ENCODE results near the gene SULF2.

GRCh38 chr20:47782920-47783552 lies 2.2 kb downstream of the SULF2 start:
- TF ChIP-seq CTCF (conservative IDR thresholded peaks at IDR 0.05; ENCODE audit: low read depth, low read length) (no peak), EZH2 (IDR thresholded peaks at IDR 0.05; ENCODE audit: borderline replicate concordance, low read depth, low read length, poor library complexity, severe bottlenecking) (no peak)
